Fibroblast of the conjunctiva (primary cell): ENCODE measurements around the gene NGEF.

Source experiments
- DNase-seq: peaks from one replicate; pipeline ENCODE4 v3.0.0-alpha.2; 2010; ENCODE audit warnings: low read depth

The NGEF gene

GRCh38 chr2:232833830-232834229 is 179.2 kb downstream of the NGEF start:
- no peak for DNase-seq

- DNase-seq, result no peak
Observed at GRCh38 chr2:232831496-232831895, 181.6 kb downstream of the NGEF start.

GRCh38 chr2:232829988-232830387 is 183.1 kb downstream of the NGEF start:
- no peak for DNase-seq
